D721Med (cell line): ENCODE results near the gene TSPAN14.

Experiments used
- DNase-seq: peaks from one replicate; pipeline ENCODE4 v3.0.0; 2011; ENCODE audit warnings: low spot score; ENCODE audit not compliant: insufficient read length
- FAIRE-seq: peaks from 2 replicates; lab custom pipeline; 2011; peaks lifted over from hg19 to GRCh38; lab: Jason Lieb, UNC
- TF ChIP-seq, protein P1 (sequence below): IDR thresholded peaks from 2 replicates; pipeline ENCODE4 v1.5.1; 2012; ENCODE audit warnings: mild to moderate bottlenecking, control low read depth; ENCODE audit not compliant: insufficient read depth; ENCODE audit errors: missing control alignments

The TSPAN14 gene

DNA sequence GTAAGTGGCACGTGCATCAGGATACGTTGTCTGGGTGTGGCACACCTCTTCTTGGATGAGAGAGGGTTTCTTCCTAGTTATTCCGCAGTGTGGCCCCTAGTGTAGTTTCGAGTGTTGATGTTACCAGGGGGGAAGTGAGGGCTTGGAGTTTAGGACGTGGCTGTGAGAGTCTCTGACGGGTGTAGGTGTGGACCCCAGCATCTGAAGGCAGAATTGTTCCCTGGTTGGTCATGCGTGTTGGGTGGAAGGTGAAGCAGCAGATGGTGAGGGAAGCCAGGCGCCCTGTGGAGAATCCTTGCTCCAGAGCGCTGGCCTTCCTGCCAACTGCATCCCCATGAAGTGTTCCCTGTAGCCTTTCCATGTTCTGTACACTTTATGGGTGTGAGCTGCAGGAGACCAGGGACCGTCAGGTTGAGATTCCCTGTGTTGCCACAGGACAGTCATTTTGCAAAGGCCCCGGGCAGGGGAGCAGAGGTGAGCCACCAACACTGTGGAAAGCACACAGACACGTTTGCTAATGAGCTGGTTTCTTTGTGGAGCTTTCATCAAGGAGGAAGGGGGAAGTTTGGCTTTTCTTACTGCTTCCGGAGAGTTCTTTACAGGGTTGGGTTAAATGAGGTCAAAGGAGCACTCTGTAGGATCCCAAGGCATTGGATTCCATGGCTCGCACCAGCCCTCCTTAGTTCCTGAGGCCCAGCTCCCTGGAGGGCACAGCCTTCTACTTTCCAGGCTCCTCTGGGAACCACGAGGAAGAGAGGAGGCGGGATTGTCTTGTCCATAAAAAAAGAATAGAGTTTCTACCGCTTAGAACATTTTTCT, 32.0 kb downstream of the TSPAN14 start:
- TF ChIP-seq, protein P1, sequence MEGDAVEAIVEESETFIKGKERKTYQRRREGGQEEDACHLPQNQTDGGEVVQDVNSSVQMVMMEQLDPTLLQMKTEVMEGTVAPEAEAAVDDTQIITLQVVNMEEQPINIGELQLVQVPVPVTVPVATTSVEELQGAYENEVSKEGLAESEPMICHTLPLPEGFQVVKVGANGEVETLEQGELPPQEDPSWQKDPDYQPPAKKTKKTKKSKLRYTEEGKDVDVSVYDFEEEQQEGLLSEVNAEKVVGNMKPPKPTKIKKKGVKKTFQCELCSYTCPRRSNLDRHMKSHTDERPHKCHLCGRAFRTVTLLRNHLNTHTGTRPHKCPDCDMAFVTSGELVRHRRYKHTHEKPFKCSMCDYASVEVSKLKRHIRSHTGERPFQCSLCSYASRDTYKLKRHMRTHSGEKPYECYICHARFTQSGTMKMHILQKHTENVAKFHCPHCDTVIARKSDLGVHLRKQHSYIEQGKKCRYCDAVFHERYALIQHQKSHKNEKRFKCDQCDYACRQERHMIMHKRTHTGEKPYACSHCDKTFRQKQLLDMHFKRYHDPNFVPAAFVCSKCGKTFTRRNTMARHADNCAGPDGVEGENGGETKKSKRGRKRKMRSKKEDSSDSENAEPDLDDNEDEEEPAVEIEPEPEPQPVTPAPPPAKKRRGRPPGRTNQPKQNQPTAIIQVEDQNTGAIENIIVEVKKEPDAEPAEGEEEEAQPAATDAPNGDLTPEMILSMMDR, result no peak
- FAIRE-seq (no peak), DNase-seq (no peak)

GRCh38 chr10:80486785-80487420, 32.8 kb downstream of the TSPAN14 start:
- TF ChIP-seq, protein P1, result no peak
- no peak for DNase-seq
- FAIRE-seq, result no peak

DNA sequence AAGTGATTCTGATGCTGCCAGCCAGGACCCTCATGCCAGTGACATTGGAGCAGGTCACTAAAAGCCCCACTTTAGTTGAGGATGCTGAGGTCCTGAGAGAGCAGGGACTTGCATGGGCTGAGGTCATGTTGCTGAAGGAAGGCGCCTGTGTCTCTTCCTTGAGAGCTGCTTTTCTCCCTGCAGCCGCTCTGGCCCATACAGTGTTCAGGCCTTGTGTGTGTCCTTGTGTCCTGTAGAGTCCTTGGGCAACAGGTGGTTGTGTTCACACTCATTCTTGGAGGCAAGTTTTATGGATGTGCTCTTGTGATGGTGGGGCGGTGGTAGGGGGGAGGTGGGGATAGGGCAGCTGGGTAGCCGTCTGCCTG, 33.3 kb downstream of the TSPAN14 start:
- DNase-seq (no peak), FAIRE-seq (no peak)
- TF ChIP-seq, protein P1, result no peak

- DNase-seq, result no peak
- TF ChIP-seq, protein P1, result no peak
- FAIRE-seq, result no peak
Measured at GRCh38 chr10:80487791-80488538, 33.9 kb downstream of the TSPAN14 start.

- FAIRE-seq, result no peak
- TF ChIP-seq, protein P1, result no peak
- DNase-seq, result no peak
Measured at GRCh38 chr10:80488539-80489066, 34.5 kb downstream of the TSPAN14 start.

DNA sequence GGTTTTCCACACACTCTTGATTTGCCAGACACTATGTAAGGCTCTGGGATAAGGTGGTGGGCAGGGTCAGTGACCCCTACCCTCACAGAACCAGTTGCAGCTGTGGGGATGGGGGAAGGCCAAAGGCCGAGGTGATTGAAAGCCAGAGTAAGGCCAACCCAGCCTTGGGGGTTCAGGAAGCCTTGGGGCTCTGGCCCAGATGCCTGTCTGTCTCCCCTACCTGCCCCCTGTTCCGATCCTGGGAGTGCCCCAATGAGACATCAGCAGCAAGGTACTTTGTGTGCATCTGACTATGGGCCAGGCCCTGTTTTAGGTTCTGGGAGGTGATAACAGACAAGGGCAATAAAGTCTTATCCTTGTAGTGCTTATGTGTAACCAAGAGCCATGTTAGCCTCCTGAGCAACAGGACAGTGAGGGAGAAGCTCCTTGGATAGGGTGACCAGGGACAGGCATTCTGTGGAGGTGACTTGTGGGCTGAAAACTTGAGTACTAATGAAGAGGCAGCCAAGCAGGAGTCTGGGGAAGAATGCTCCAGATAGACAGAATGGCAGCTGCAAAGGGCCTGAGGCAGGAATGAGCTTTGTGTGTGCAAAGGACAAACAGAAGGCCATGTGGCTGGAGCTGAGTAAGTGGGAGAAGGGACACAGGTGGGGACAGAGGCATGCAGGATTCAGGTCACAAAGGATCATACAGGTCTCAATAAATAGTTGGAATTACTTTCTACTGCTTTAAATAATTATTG, 35.4 kb downstream of the TSPAN14 start:
- TF ChIP-seq, protein P1, result no peak
- no peak for DNase-seq
- no peak for FAIRE-seq
